H9 (cell line): ENCODE data around the gene FAM228B. TPM values are rescaled to one million over a fixed set of nuclear protein-coding genes. Genes with fewer than 3 reads are reported as not detected.

ENCODE experiments used
- DNase-seq: peaks from one replicate; pipeline ENCODE4 v3.0.0-alpha.2; 2017
- H2AFZ ChIP-seq: one replicate; pipeline ENCODE4 v1.6.1; 2013; ENCODE audit warnings: mild to moderate bottlenecking, low read length, control low read depth, moderate library complexity
- H2AK5ac ChIP-seq: 2 replicates; pipeline ENCODE4 v1.6.1; 2013; ENCODE audit warnings: low read length, control low read depth, mixed read lengths; ENCODE audit not compliant: insufficient read length
- H2BK120ac ChIP-seq: one replicate; pipeline ENCODE4 v1.6.1; 2013; ENCODE audit warnings: low read depth, mild to moderate bottlenecking, low read length, control low read depth, inconsistent platforms; ENCODE audit not compliant: poor library complexity, severe bottlenecking
- H2BK12ac ChIP-seq: 2 replicates; pipeline ENCODE4 v1.6.1; 2013; ENCODE audit warnings: low read length, control low read depth, mixed read lengths, low read depth; ENCODE audit not compliant: insufficient read length
- H2BK15ac ChIP-seq: 2 replicates; pipeline ENCODE4 v1.6.1; 2013; ENCODE audit warnings: low read depth, low read length, control low read depth
- H2BK20ac ChIP-seq: one replicate; pipeline ENCODE4 v1.6.1; 2013; ENCODE audit warnings: low read depth, mild to moderate bottlenecking, low read length, control low read depth, inconsistent platforms; ENCODE audit not compliant: poor library complexity, severe bottlenecking
- H2BK5ac ChIP-seq: 2 replicates; pipeline ENCODE4 v1.6.1; 2013; ENCODE audit warnings: low read length, control low read depth, mixed read lengths; ENCODE audit not compliant: insufficient read length
- H3K14ac ChIP-seq: 2 replicates; pipeline ENCODE4 v1.6.1; 2013; ENCODE audit warnings: low read length, control low read depth; ENCODE audit not compliant: insufficient read depth
- H3K18ac ChIP-seq: 2 replicates; pipeline ENCODE4 v1.6.1; 2013; ENCODE audit warnings: low read depth, mild to moderate bottlenecking, mixed read lengths, low read length, control low read depth; ENCODE audit not compliant: insufficient read length
- H3K23ac ChIP-seq: 2 replicates; pipeline ENCODE4 v1.6.1; 2013; ENCODE audit warnings: low read length, control low read depth, mixed read lengths, low read depth; ENCODE audit not compliant: insufficient read length
- H3K23me2 ChIP-seq: 2 replicates; pipeline ENCODE4 v1.6.1; 2013; ENCODE audit warnings: low read depth, mild to moderate bottlenecking, mixed read lengths, low read length, control low read depth; ENCODE audit not compliant: insufficient read length, poor library complexity, severe bottlenecking
- H3K27ac ChIP-seq: 2 replicates; pipeline ENCODE4 v1.5.1; 2013; ENCODE audit warnings: low read length, control low read depth, mixed read lengths, low read depth; ENCODE audit not compliant: insufficient read length
- H3K27me3 ChIP-seq: 2 replicates; pipeline ENCODE4 v1.6.1; 2013; ENCODE audit warnings: low read length, control low read depth, inconsistent platforms; ENCODE audit not compliant: insufficient read depth
- H3K4ac ChIP-seq: 2 replicates; pipeline ENCODE4 v1.6.1; 2013; ENCODE audit warnings: low read depth, mild to moderate bottlenecking, control low read depth, inconsistent platforms, low read length, moderate library complexity
- H3K4me1 ChIP-seq: 2 replicates; pipeline ENCODE4 v1.6.1; 2013; ENCODE audit warnings: low read length, control low read depth, inconsistent platforms; ENCODE audit not compliant: insufficient read depth
- H3K4me2 ChIP-seq: 2 replicates; pipeline ENCODE4 v1.6.1; 2013; ENCODE audit warnings: low read length, control low read depth, mixed read lengths; ENCODE audit not compliant: insufficient read length, insufficient read depth
- H3K56ac ChIP-seq: 2 replicates; pipeline ENCODE4 v1.6.1; 2013; ENCODE audit warnings: low read depth, mild to moderate bottlenecking, mixed read lengths, low read length, control low read depth; ENCODE audit not compliant: insufficient read length
- H3K79me1 ChIP-seq: 2 replicates; pipeline ENCODE4 v1.6.1; 2013; ENCODE audit warnings: low read depth, mild to moderate bottlenecking, moderate library complexity, low read length, control low read depth, inconsistent platforms; ENCODE audit not compliant: insufficient read depth, poor library complexity, severe bottlenecking
- H3K79me2 ChIP-seq: 2 replicates; pipeline ENCODE4 v1.6.1; 2013; ENCODE audit warnings: low read length, control low read depth, inconsistent platforms; ENCODE audit not compliant: insufficient read depth
- H3K9ac ChIP-seq: 2 replicates; pipeline ENCODE4 v1.6.1; 2013; ENCODE audit warnings: low read length, control low read depth, mixed read lengths; ENCODE audit not compliant: insufficient read length; ENCODE audit errors: extremely low read depth
- H3K9me3 ChIP-seq: one replicate; pipeline ENCODE4 v1.6.1; 2013; ENCODE audit warnings: low read depth, low read length, inconsistent platforms; ENCODE audit not compliant: control insufficient read depth
- H3T11ph ChIP-seq: one replicate; pipeline ENCODE4 v1.6.1; 2013; ENCODE audit warnings: mild to moderate bottlenecking, low read length, control low read depth, inconsistent platforms
- H4K20me1 ChIP-seq: one replicate; pipeline ENCODE4 v1.6.1; 2013; ENCODE audit not compliant: control insufficient read depth, insufficient read length, insufficient read depth
- H4K5ac ChIP-seq: 2 replicates; pipeline ENCODE4 v1.6.1; 2013; ENCODE audit warnings: low read depth, mild to moderate bottlenecking, mixed read lengths, low read length, control low read depth; ENCODE audit not compliant: insufficient read length
- H4K8ac ChIP-seq: replicated peaks from 2 replicates; pipeline ENCODE4 v1.6.1; 2013; ENCODE audit warnings: low read length, control low read depth, mixed read lengths, low read depth; ENCODE audit not compliant: insufficient read length
- H4K91ac ChIP-seq: 2 replicates; pipeline ENCODE4 v1.6.1; 2013; ENCODE audit warnings: low read depth, mild to moderate bottlenecking, moderate library complexity, mixed read lengths, low read length, control low read depth; ENCODE audit not compliant: insufficient read length
- H3K27ac Mint-ChIP-seq, 3 experiments: 2 replicates in 2 of 3; 3 replicates in 1 of 3; pipeline ENCODE4 v1.8.0; 2020 to 2021; ENCODE audit warnings: mixed read lengths in 3 of 3, mild to moderate bottlenecking in 1 of 3, moderate library complexity in 1 of 3
- H3K27me3 Mint-ChIP-seq: 2 replicates; pipeline ENCODE4 v1.8.0; 2021; ENCODE audit warnings: low read depth, mild to moderate bottlenecking, moderate library complexity, mixed read lengths
- H3K36me3 Mint-ChIP-seq, 3 experiments: 2 replicates in 2 of 3; 3 replicates in 1 of 3; pipeline ENCODE4 v1.8.0; 2020 to 2021; ENCODE audit warnings: low read depth in 3 of 3, mixed read lengths in 3 of 3; ENCODE audit not compliant: insufficient read depth in 1 of 3
- H3K4me1 Mint-ChIP-seq, 2 experiments: 2 replicates each; pipeline ENCODE4 v1.8.0; 2020; ENCODE audit warnings: mixed read lengths in 2 of 2
- H3K4me3 Mint-ChIP-seq, 2 experiments: 2 replicates in 1 of 2; 3 replicates in 1 of 2; pipeline ENCODE4 v1.8.0; 2020 to 2021; ENCODE audit warnings: mild to moderate bottlenecking in 2 of 2, mixed read lengths in 2 of 2, moderate library complexity in 1 of 2
- H3K9me3 Mint-ChIP-seq, 2 experiments: 2 replicates in 1 of 2; 3 replicates in 1 of 2; pipeline ENCODE4 v1.8.0; 2020; ENCODE audit warnings: mild to moderate bottlenecking in 2 of 2, mixed read lengths in 2 of 2, moderate library complexity in 1 of 2
- WGBS: extraction: QIAGEN DNeasy Blood & Tissue Kit; methylation state at CpG from one replicate; pipeline ENCODE4 v1.1.7; 2013; ENCODE audit warnings: missing lambda C conversion rate, low lambda C conversion rate, mixed read lengths; ENCODE audit not compliant: insufficient read length; ENCODE audit errors: extremely low coverage; 5-methylcytosine and 5-hydroxymethylcytosine counted together
- total RNA-seq: library from RNA; stranded (reverse); gene quantifications from 2 replicates; pipeline ENCODE4 v1.2.1, GENCODE V29; 2021
- TF ChIP-seq, protein P1 (sequence below): fragments of 200-600 bp; sonication (generic); conservative IDR thresholded peaks from 3 replicates; pipeline ENCODE4 v1.8.0; 2021; ENCODE audit warnings: antibody characterized with exemption, mild to moderate bottlenecking

Gene FAM228B
- total RNA-seq, 1 experiment from 2014 or later = 6.5 TPM

DNA sequence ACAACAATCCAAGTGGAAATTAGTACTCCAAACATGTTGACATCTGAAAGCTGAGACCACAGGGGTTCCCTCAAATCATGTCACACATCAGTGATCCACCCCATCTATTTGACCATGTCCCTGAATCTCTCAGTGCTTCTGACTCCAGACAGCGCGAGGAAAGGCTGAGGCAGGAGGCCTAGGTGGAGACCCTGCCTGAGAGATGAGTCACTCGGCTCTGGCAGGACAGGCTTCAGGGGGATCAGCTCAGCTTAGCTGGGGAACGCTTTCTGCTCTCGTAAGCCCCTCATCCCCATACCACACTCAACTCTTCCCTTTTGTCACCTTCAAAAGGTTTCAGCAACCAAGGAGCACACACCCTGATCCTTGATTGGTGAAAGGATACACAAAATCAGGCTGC is 45.8 kb downstream of the FAM228B start:
- no peak for DNase-seq
- no CpG with 5 or more reads among the region's 5 CpGs for WGBS
- H3K4me1 Mint-ChIP-seq = peaks cover 7 to 11% of the 10 kb centered on the region in 2 experiments

More for the DNA sequence above, 45.8 kb downstream of the FAM228B start:
- Histone ChIP-seq H2BK15ac (no peak overlapping the region), H3T11ph (no peak overlapping the region), H3K27me3 (no peaks in the 10 kb centered on the region; the same call in 1 of the 2 replicates), H4K91ac (no peak overlapping the region), H3K9ac (no peak overlapping the region), H4K5ac (no peak overlapping the region), H2BK20ac (no peak overlapping the region), H3K79me1 (no peaks in the 10 kb centered on the region), H3K4ac (no peak overlapping the region), H3K4me2 (no peak overlapping the region), H3K14ac (no peak overlapping the region), H3K79me2 (no peaks in the 10 kb centered on the region), H2AK5ac (no peak overlapping the region), H3K27ac (no peak overlapping the region), H3K4me1 (no peaks in the 10 kb centered on the region), H2BK120ac (no peak overlapping the region), H2AFZ (no peak overlapping the region), H3K23me2 (no peaks in the 10 kb centered on the region), H3K23ac (no peak overlapping the region), H2BK12ac (no peak overlapping the region), H3K56ac (no peak overlapping the region), H3K9me3 (no peaks in the 10 kb centered on the region), H3K18ac (no peak overlapping the region), H4K8ac (no peak overlapping the region), H2BK5ac (no peak overlapping the region), H4K20me1 (no peaks in the 10 kb centered on the region)
- no peaks in the 10 kb centered on the region for H3K9me3 Mint-ChIP-seq
- peaks cover 1% of the 10 kb centered on the region for H3K27me3 Mint-ChIP-seq
- H3K4me3 Mint-ChIP-seq = no peak overlapping the region
- no peak overlapping the region for H3K27ac Mint-ChIP-seq
- TF ChIP-seq, protein P1, sequence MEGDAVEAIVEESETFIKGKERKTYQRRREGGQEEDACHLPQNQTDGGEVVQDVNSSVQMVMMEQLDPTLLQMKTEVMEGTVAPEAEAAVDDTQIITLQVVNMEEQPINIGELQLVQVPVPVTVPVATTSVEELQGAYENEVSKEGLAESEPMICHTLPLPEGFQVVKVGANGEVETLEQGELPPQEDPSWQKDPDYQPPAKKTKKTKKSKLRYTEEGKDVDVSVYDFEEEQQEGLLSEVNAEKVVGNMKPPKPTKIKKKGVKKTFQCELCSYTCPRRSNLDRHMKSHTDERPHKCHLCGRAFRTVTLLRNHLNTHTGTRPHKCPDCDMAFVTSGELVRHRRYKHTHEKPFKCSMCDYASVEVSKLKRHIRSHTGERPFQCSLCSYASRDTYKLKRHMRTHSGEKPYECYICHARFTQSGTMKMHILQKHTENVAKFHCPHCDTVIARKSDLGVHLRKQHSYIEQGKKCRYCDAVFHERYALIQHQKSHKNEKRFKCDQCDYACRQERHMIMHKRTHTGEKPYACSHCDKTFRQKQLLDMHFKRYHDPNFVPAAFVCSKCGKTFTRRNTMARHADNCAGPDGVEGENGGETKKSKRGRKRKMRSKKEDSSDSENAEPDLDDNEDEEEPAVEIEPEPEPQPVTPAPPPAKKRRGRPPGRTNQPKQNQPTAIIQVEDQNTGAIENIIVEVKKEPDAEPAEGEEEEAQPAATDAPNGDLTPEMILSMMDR = no peak
- H3K36me3 Mint-ChIP-seq = no peaks in the 10 kb centered on the region
